ENCODE measurements around the gene C1orf74. TPM values are rescaled to one million over a fixed set of nuclear protein-coding genes. Genes with fewer than 3 reads are reported as not detected.

C1orf74 gene
- total RNA-seq, 1 experiment from 2014 or later = 5.6 TPM

DNA sequence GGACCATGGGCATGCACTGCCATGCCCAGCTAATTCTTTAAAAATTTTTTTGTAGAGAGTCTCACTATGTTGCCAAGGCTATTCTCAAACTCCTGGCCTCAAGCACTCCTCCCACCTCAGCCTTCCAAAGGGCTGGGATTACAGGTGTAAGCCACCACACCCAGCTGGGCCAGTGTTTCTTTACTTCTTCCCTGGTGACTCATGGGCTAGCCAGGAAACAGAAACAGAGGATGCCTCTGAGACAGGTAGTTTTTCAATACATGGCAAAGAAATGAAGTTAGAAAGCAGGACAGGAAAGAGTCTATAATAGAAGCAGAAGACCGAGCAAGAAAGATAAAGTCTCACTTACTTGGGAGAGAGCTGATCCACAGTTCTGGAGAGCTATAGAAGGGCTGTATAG, 7.6 kb upstream of the C1orf74 start (continued):
- TF ChIP-seq YY1 (IDR thresholded peaks at IDR 0.05; ENCODE audit: extremely low read depth, insufficient replicate concordance, low read depth, low read length) = no peak
- no peak for TF ChIP-seq ELF1 (IDR thresholded peaks at IDR 0.05; ENCODE audit: borderline replicate concordance, low read depth)
- no peak for TF ChIP-seq SP1 (IDR thresholded peaks at IDR 0.05; ENCODE audit: low read depth)
- TF ChIP-seq, protein P1, sequence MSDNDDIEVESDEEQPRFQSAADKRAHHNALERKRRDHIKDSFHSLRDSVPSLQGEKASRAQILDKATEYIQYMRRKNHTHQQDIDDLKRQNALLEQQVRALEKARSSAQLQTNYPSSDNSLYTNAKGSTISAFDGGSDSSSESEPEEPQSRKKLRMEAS (IDR thresholded peaks at IDR 0.05) = no peak
- TF ChIP-seq JUND (IDR thresholded peaks at IDR 0.05) = no peak
- TF ChIP-seq EZH2 (IDR thresholded peaks at IDR 0.05) = no peak
- TF ChIP-seq POLR2A (IDR thresholded peaks at IDR 0.05; ENCODE audit: borderline replicate concordance, extremely low read depth, insufficient read depth, insufficient read length) = no peak
- no peak for TF ChIP-seq CBX3 (IDR thresholded peaks at IDR 0.05; ENCODE audit: low read depth)

DNA sequence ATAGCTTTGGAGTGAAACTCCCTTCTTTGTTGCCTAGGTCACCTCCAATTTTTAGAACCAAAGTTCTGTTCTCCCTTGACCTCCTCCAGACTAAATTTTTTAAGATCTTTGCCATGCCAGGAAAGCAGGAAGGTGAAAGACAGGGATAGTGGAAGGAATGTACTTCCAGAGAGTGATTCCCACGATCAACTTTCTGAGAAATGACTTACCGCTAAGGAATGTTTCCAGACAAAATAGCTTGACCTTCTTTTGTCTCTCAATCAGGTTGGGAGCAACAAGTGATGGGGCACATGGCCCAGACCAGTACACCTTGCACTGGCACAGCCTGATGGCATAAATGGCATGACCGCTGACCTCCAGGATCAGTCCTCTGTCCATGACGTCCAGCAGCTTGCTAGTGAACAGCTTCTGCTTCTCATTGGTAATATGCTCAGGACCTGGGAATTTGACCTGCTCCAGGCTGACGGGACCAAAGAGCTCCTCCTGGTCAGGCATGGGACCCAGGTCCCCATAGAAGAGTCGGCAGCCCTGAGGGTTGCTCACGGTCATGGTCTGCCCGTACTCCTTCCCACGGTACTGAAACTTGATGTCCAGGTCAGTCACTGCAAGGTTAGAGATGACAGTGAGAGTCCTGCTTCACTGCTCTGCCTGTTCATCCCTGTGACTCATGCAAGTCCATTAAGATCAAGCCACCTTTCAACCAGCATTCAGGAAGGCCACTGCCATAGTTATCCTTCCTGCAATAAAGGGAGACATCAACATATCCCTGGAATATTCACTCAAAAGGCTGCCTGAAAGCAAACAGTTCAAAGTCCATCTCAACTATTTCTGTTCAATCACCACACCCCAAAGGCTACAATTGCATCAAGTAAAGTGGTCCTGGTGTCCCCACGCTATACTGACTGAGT, 6.2 kb upstream of the C1orf74 start:
- ChIA-PET CTCF (no interaction called here), POLR2A (no interaction called here), RAD21 (ENCODE audit: low non-redundant PET in 1 of 2, low total read pairs in 2 of 2, uncharacterized antibody in 2 of 2, unreplicated experiment in 2 of 2) (no interaction called here)
- intact Hi-C loops (cut with micrococcal nuclease) = no loop called here
- DNase-seq (ENCODE audit: low read depth, low spot score) (no peak), ATAC-seq (no peak)
- no peaks in the 10 kb centered on the region for H3K9me3 ChIP-seq (ENCODE audit: control insufficient read depth in 1 of 2, insufficient read depth in 1 of 2, low read depth in 1 of 2, low read length in 2 of 2)
- H2AFZ ChIP-seq (ENCODE audit: low read depth, low read length, poor library complexity, severe bottlenecking) = no peak overlapping the region
- H4K20me1 ChIP-seq (ENCODE audit: insufficient read depth) = no peaks in the 10 kb centered on the region
- no peak for TF ChIP-seq POLR2A (IDR thresholded peaks at IDR 0.05; ENCODE audit: borderline replicate concordance, extremely low read depth, insufficient read depth, insufficient read length)
- TF ChIP-seq SIN3A (IDR thresholded peaks at IDR 0.05; ENCODE audit: low read depth) = no peak
- TF ChIP-seq, protein P2, sequence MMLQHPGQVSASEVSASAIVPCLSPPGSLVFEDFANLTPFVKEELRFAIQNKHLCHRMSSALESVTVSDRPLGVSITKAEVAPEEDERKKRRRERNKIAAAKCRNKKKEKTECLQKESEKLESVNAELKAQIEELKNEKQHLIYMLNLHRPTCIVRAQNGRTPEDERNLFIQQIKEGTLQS (IDR thresholded peaks at IDR 0.05) = no peak
- no peak for TF ChIP-seq YY1 (IDR thresholded peaks at IDR 0.05; ENCODE audit: extremely low read depth, insufficient replicate concordance, low read depth, low read length)
- no peak for TF ChIP-seq TCF7L2 (IDR thresholded peaks at IDR 0.05; ENCODE audit: borderline replicate concordance, extremely low read depth, insufficient read depth, insufficient read length)
- no peak for TF ChIP-seq CEBPB (IDR thresholded peaks at IDR 0.05; ENCODE audit: low read depth)
- no peak for TF ChIP-seq EZH2phosphoT487 (IDR thresholded peaks at IDR 0.05; ENCODE audit: borderline replicate concordance)
- no peak for TF ChIP-seq ZNF274 (IDR thresholded peaks at IDR 0.05; ENCODE audit: low read depth, low read length)
- TF ChIP-seq, protein P3, sequence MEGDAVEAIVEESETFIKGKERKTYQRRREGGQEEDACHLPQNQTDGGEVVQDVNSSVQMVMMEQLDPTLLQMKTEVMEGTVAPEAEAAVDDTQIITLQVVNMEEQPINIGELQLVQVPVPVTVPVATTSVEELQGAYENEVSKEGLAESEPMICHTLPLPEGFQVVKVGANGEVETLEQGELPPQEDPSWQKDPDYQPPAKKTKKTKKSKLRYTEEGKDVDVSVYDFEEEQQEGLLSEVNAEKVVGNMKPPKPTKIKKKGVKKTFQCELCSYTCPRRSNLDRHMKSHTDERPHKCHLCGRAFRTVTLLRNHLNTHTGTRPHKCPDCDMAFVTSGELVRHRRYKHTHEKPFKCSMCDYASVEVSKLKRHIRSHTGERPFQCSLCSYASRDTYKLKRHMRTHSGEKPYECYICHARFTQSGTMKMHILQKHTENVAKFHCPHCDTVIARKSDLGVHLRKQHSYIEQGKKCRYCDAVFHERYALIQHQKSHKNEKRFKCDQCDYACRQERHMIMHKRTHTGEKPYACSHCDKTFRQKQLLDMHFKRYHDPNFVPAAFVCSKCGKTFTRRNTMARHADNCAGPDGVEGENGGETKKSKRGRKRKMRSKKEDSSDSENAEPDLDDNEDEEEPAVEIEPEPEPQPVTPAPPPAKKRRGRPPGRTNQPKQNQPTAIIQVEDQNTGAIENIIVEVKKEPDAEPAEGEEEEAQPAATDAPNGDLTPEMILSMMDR (IDR thresholded peaks at IDR 0.05 in 2 of 3, conservative IDR thresholded peaks at IDR 0.05 in 1 of 3; ENCODE audit: borderline replicate concordance in 1 of 3, insufficient read depth in 1 of 3, low read depth in 2 of 3, low read length in 2 of 3) = no peak
- no peak for TF ChIP-seq FOSL1 (IDR thresholded peaks at IDR 0.05; ENCODE audit: low read depth)
- TF ChIP-seq SP1 (IDR thresholded peaks at IDR 0.05; ENCODE audit: low read depth) = no peak
- no peak for TF ChIP-seq ZBTB33 (IDR thresholded peaks at IDR 0.05; ENCODE audit: extremely low read depth, insufficient replicate concordance, low read length)
- no peak for TF ChIP-seq JUND (IDR thresholded peaks at IDR 0.05)
- no peak for TF ChIP-seq ZFX (IDR thresholded peaks at IDR 0.05)
- no peak for TF ChIP-seq RAD21 (IDR thresholded peaks at IDR 0.05; ENCODE audit: low read depth)
- no peak for TF ChIP-seq CBX3 (IDR thresholded peaks at IDR 0.05; ENCODE audit: low read depth)
- no peak for TF ChIP-seq ELF1 (IDR thresholded peaks at IDR 0.05; ENCODE audit: borderline replicate concordance, low read depth)
- no peak for TF ChIP-seq SRF (IDR thresholded peaks at IDR 0.05; ENCODE audit: low read depth)
- TF ChIP-seq, protein P1 (IDR thresholded peaks at IDR 0.05) = no peak
- H3K9ac ChIP-seq (ENCODE audit: low read length) = no peak overlapping the region
- no peaks in the 10 kb centered on the region for H3K27me3 ChIP-seq (ENCODE audit: insufficient read depth, low read length)
- H3K36me3 ChIP-seq (ENCODE audit: control insufficient read depth in 1 of 2, insufficient read depth in 2 of 2, low read length in 2 of 2) = peaks cover 25 to 27% of the 10 kb centered on the region in 2 experiments; a peak in 3 of 4 replicates
- peaks cover 0 to 18% of the 10 kb centered on the region in 2 experiments; a peak in 1 of 4 replicates for H3K4me1 ChIP-seq (ENCODE audit: control insufficient read depth in 1 of 2, insufficient read depth in 2 of 2, low read length in 2 of 2)
- H3K79me2 ChIP-seq (ENCODE audit: insufficient read depth, low read length) = no peaks in the 10 kb centered on the region
- BruUV-seq (replicated peaks) = no TSS peak
- H3K27ac ChIP-seq (ENCODE audit: low read depth, low read length) = no peak overlapping the region
- H3K4me3 ChIP-seq (replicated peaks in 1 of 2; ENCODE audit: low read depth in 1 of 2, low read length in 2 of 2) = no peak overlapping the region
- H3K4me2 ChIP-seq (ENCODE audit: low read length) = 0 out of 2 replicates have a peak overlapping the region, but pooled peaks have one; percentile 4
- H3K9me2 ChIP-seq (ENCODE audit: insufficient read depth) = no peaks in the 10 kb centered on the region
